Neuron (in vitro differentiated cells): Measurements from ENCODE around the gene MAZ.
A peak's percentile ranks its signal among the peaks of the same experiment; 100 is the strongest.

Experiments used
- H2AFZ ChIP-seq: one replicate; pipeline ENCODE4 v1.6.1; 2013; ENCODE audit warnings: low read depth, mild to moderate bottlenecking, inconsistent platforms, low read length, moderate library complexity
- H3K27me3 ChIP-seq: one replicate; pipeline ENCODE4 v1.6.1; 2013; ENCODE audit warnings: low read length; ENCODE audit not compliant: insufficient read depth
- H3K36me3 ChIP-seq: one replicate; pipeline ENCODE4 v1.6.1; 2013; ENCODE audit warnings: low read length; ENCODE audit not compliant: insufficient read depth
- H3K4me1 ChIP-seq: one replicate; pipeline ENCODE4 v1.6.1; 2013; ENCODE audit warnings: low read length; ENCODE audit not compliant: insufficient read depth
- H3K4me3 ChIP-seq: 2 replicates; pipeline ENCODE4 v1.5.1; 2013; ENCODE audit warnings: mild to moderate bottlenecking, low read length, moderate library complexity
- H3K9me3 ChIP-seq: one replicate; pipeline ENCODE4 v1.6.1; 2013; ENCODE audit warnings: low read length

MAZ gene

GRCh38 chr16:29808219-29808900 is 2.0 kb downstream of the MAZ start:
- H3K9me3 ChIP-seq, result no peaks in the 10 kb centered on the region
- peaks cover 21% of the 10 kb centered on the region for H3K36me3 ChIP-seq
- H3K4me3 ChIP-seq, result peak overlapping the region; percentile 59
- no peaks in the 10 kb centered on the region for H3K27me3 ChIP-seq
- peaks cover 52% of the 10 kb centered on the region for H3K4me1 ChIP-seq
- H2AFZ ChIP-seq, result no peak overlapping the region

DNA sequence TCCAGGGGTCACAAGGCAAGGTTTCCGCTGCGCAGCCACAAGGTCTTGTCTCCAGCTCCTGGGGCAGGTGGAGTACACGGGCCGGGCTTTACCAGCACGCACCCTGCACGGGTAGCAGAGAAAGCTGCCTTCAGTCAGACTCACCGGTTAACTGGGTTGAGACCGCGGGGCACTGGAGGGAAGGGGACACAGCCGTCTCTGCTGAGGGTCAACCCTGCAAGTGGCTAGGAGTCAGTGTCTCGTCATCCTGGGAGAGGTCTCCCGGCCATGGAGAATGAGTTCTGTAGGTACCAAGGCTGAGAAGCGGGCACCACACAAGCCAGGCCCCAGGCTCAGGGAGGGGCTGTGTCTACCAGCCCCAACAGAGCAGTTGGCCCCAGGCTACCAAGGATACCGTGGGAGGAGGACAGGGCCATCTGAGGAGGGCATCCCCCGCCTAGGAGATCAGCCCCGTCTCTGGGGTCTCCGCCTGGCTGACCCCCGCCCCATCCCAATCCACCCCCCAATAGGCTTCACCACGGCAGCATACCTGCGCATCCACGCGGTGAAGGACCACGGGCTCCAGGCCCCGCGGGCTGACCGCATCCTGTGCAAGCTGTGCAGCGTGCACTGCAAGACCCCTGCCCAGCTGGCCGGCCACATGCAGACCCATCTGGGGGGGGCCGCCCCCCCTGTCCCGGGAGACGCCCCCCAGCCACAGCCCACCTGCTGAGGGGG is 2.9 kb downstream of the MAZ start:
- Histone ChIP-seq H3K4me3 (no peak overlapping the region), H3K4me1 (peaks cover 56% of the 10 kb centered on the region), H3K36me3 (peaks cover 16% of the 10 kb centered on the region)

DNA sequence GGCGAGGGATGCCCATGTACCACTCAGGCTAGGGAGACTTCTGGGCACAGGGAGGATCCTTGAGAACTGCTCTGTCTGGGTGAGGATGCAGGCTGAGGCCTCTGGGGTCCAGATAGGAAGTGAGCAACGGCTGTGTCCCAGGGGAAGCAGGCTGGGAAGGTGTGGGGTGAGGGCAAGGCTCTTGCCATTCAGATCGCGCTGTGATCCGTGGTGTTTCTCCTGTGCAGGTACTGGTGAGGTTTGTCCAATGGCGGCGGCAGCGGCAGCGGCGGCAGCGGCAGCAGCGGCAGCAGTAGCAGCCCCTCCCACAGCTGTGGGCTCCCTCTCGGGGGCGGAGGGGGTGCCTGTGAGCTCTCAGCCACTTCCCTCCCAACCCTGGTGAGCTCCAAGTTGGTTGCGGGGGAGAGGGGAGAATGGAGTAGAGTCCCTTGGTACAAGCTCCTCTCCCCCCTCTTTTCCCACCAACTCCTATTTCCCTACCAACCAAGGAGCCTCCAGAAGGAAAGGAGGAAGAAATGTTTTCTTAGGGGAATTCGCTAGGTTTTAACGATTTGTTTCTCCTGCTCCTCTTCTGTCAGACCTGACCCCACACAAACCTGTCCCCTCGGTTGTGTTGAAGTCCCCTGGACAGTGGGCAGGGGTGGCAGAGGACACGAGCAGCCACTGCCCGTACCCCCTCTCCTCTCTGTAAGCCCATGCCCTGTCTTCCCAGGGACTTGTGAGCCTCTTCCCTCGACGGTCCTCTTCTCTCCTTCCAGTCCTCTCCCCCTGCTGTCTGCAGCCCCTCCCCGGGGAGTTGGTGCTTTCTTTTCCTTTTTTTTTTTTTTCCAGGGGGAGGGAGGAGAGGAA is 3.7 kb downstream of the MAZ start:
- Histone ChIP-seq H3K27me3 (no peaks in the 10 kb centered on the region), H3K4me1 (peaks cover 56% of the 10 kb centered on the region), H2AFZ (no peak overlapping the region), H3K4me3 (peak overlapping the region; percentile 83), H3K9me3 (no peaks in the 10 kb centered on the region), H3K36me3 (peaks cover 16% of the 10 kb centered on the region)

More for the DNA sequence above, 2.9 kb downstream of the MAZ start:
- H3K9me3 ChIP-seq, result no peaks in the 10 kb centered on the region
- no peak overlapping the region for H2AFZ ChIP-seq
- no peaks in the 10 kb centered on the region for H3K27me3 ChIP-seq

- no peak overlapping the region for H2AFZ ChIP-seq
- peaks cover 62% of the 10 kb centered on the region for H3K4me1 ChIP-seq
- H3K4me3 ChIP-seq, result peak overlapping the region; percentile 83
- H3K27me3 ChIP-seq, result no peaks in the 10 kb centered on the region
- H3K36me3 ChIP-seq, result peaks cover 16% of the 10 kb centered on the region
- H3K9me3 ChIP-seq, result no peaks in the 10 kb centered on the region
These were observed 4.4 kb downstream of the MAZ start for GRCh38 chr16:29810699-29811169.

DNA sequence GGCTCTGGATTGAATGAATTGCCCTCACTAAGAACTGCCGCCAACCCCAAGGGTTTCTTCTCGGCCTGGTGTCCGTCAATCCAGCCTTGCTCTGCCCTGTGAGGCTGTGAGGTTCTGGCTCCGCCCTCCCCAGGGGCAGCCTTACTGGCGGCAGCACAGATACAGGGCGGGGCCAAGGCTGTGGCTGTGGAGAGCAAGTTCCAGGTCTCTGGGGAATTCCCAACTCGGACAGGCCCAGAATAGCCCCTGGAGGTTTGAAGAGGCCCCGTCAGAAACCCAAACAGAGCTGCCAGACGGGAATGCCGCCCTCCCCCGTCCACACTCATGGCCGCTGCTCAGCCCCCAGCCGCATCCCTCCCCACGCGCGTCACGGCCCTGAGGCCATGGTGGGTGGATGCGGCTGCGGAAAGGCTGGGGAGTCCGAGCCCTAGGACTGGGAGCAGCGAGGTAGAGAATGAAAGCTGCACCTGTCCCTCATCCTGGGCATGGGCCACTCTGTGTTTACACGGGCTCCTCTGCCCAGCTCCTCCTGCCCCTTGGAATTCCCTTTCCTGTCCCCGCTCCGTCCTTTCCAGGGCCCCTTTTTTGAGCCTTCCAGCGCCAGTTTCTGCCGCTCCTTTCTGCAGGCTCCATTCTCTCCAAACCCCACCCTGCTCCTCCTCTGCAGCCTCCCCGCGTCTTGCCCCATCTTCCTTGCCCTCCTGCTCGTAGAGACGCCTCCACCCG is 5.0 kb downstream of the MAZ start:
- H3K27me3 ChIP-seq, result no peaks in the 10 kb centered on the region
- peaks cover 16% of the 10 kb centered on the region for H3K36me3 ChIP-seq
- no peak overlapping the region for H2AFZ ChIP-seq
- peaks cover 62% of the 10 kb centered on the region for H3K4me1 ChIP-seq
- H3K9me3 ChIP-seq, result no peaks in the 10 kb centered on the region
- H3K4me3 ChIP-seq, result peak overlapping the region; percentile 83

GRCh38 chr16:29811896-29812665 is 5.8 kb downstream of the MAZ start, which contains the start of gene PRRT2:
TSS of gene PRRT2 (plus strand) at chr16:29812193. CDS start at chr16:29813055, 862 bp downstream.
- Histone ChIP-seq H2AFZ (no peak within 1 kb of the TSS), H3K9me3 (no peaks in the 10 kb centered on the region), H3K27me3 (no peaks in the 10 kb centered on the region), H3K4me3 (peak within 1 kb of the TSS; percentile 83), H3K36me3 (peaks cover 16% of the 10 kb centered on the region), H3K4me1 (peaks cover 66% of the 10 kb centered on the region)

DNA sequence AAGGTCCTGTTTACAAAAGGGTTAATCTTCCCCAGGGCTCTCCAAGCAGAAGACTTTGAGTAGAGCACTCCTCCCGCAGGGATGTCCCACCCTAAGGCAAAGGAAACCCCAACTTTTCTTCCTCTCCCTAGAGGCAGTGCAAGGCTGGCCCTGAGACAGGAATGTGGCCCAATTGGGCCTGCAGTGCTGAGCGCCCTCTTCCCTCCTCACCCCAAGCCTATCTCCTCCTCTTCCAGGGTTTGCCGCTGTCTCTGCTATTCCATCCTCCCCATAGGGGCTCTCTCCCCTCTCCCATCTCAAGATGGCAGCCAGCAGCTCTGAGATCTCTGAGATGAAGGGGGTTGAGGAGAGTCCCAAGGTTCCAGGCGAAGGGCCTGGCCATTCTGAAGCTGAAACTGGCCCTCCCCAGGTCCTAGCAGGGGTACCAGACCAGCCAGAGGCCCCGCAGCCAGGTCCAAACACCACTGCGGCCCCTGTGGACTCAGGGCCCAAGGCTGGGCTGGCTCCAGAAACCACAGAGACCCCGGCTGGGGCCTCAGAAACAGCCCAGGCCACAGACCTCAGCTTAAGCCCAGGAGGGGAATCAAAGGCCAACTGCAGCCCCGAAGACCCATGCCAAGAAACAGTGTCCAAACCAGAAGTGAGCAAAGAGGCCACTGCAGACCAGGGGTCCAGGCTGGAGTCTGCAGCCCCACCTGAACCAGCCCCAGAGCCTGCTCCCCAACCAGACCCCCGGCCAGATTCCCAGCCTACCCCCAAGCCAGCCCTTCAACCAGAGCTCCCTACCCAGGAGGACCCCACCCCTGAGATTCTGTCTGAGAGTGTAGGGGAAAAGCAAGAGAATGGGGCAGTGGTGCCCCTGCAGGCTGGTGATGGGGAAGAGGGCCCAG is 6.7 kb downstream of the MAZ start:
- peaks cover 68% of the 10 kb centered on the region for H3K4me1 ChIP-seq
- no peak overlapping the region for H2AFZ ChIP-seq
- H3K27me3 ChIP-seq, result no peaks in the 10 kb centered on the region
- H3K36me3 ChIP-seq, result peaks cover 18% of the 10 kb centered on the region
- no peaks in the 10 kb centered on the region for H3K9me3 ChIP-seq
- peak overlapping the region; percentile 83 for H3K4me3 ChIP-seq

DNA sequence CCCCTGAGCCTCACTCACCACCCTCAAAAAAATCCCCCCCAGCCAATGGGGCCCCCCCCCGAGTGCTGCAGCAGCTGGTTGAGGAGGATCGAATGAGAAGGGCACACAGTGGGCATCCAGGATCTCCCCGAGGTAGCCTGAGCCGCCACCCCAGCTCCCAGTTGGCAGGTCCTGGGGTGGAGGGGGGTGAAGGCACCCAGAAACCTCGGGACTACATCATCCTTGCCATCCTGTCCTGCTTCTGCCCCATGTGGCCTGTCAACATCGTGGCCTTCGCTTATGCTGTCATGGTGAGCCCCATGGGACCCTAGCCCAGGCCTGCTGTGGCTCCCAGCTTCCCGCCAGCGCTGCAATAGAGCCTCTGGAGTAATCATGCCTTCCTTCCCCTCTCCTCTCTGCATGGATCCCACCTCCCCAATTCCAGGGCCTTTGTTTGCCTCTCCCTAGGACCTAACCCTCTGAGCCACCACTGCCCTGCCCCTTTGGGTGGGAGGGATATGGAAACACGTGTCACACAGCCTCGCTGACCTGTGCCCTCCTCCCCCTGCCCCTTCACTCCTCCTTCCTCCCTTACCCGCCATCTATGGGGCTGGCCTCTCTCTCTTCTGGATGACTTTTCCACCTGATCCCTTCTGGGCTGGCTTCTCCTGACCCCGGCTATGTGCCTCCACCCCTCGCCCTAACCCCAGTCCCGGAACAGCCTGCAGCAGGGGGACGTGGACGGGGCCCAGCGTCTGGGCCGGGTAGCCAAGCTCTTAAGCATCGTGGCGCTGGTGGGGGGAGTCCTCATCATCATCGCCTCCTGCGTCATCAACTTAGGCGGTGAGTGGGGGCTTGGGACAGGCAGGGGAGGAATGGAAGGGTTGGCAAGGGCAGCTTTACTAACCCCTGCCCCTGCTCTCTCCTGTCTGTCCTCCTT is 7.6 kb downstream of the MAZ start:
- Histone ChIP-seq H3K36me3 (peaks cover 21% of the 10 kb centered on the region), H3K4me1 (peaks cover 59% of the 10 kb centered on the region), H2AFZ (no peak overlapping the region), H3K27me3 (no peaks in the 10 kb centered on the region), H3K9me3 (no peaks in the 10 kb centered on the region), H3K4me3 (peak overlapping the region; percentile 83)

GRCh38 chr16:29814592-29814991 is 8.3 kb downstream of the MAZ start:
- no peak overlapping the region for H2AFZ ChIP-seq
- peaks cover 24% of the 10 kb centered on the region for H3K36me3 ChIP-seq
- H3K4me1 ChIP-seq, result peaks cover 53% of the 10 kb centered on the region
- H3K4me3 ChIP-seq, result no peak overlapping the region
- no peaks in the 10 kb centered on the region for H3K27me3 ChIP-seq
- no peaks in the 10 kb centered on the region for H3K9me3 ChIP-seq

- H2AFZ ChIP-seq, result no peak overlapping the region
- peaks cover 26% of the 10 kb centered on the region for H3K36me3 ChIP-seq
- no peaks in the 10 kb centered on the region for H3K27me3 ChIP-seq
- peak overlapping the region; percentile 16 for H3K4me3 ChIP-seq
- H3K9me3 ChIP-seq, result no peaks in the 10 kb centered on the region
- H3K4me1 ChIP-seq, result peaks cover 47% of the 10 kb centered on the region
These were observed 8.8 kb downstream of the MAZ start for GRCh38 chr16:29815032-29815721.
